Left ventricle myocardium inferior (tissue), 1 donor: ENCODE data around the gene SLC9A3. TPM values are rescaled to one million over a fixed set of nuclear protein-coding genes. Genes with fewer than 3 reads are reported as not detected.
"Not testable (repeated sequence)": the region's sequence is repeated elsewhere in the genome, so short reads cannot be mapped to it uniquely, and the experiment has no call there.

ENCODE experiments used
- DNase-seq: peaks from one replicate; pipeline ENCODE4 v3.0.0-alpha.2; 2020
- H3K27ac ChIP-seq: fragments of 200-600 bp; replicated peaks from 2 replicates; pipeline ENCODE4 v1.8.0; 2021
- H3K27me3 ChIP-seq: fragments of 200-600 bp; 2 replicates; pipeline ENCODE4 v1.8.0; 2021; ENCODE audit warnings: low read depth
- H3K36me3 ChIP-seq: fragments of 200-600 bp; 2 replicates; pipeline ENCODE4 v1.8.0; 2021
- H3K4me1 ChIP-seq: fragments of 200-600 bp; 2 replicates; pipeline ENCODE4 v1.8.0; 2021
- H3K4me3 ChIP-seq: fragments of 200-600 bp; 2 replicates; pipeline ENCODE4 v1.8.0; 2021; ENCODE audit warnings: mild to moderate bottlenecking, moderate library complexity
- H3K9me3 ChIP-seq: fragments of 200-600 bp; replicated peaks from 2 replicates; pipeline ENCODE4 v1.8.0; 2021
- intact Hi-C: fragments of 100-400 bp; cut with micrococcal nuclease; formaldehyde crosslinking; loops from one replicate; pipeline ENCODE4 v1.11.0; 2022
- total RNA-seq: library from RNA; stranded (reverse); fragmentation: NEBNext Ultra II Directional; extraction: Animal tissue kit (Norgen Biotek cat#: 25700); gene quantifications from one replicate; pipeline ENCODE4 v1.2.1, GENCODE V29; 2021
- TF ChIP-seq, protein P1 (sequence below): fragments of 200-600 bp; IDR thresholded peaks from 2 replicates; pipeline ENCODE4 v1.8.0; 2021; ENCODE audit warnings: antibody characterized with exemption, mild to moderate bottlenecking, borderline replicate concordance
- donor health status: DM: no; HTN: yes; CAD: no; lungs with severe emphysema.

Gene SLC9A3
- total RNA-seq, 1 donor from 2014 or later = 0.91 TPM

DNA sequence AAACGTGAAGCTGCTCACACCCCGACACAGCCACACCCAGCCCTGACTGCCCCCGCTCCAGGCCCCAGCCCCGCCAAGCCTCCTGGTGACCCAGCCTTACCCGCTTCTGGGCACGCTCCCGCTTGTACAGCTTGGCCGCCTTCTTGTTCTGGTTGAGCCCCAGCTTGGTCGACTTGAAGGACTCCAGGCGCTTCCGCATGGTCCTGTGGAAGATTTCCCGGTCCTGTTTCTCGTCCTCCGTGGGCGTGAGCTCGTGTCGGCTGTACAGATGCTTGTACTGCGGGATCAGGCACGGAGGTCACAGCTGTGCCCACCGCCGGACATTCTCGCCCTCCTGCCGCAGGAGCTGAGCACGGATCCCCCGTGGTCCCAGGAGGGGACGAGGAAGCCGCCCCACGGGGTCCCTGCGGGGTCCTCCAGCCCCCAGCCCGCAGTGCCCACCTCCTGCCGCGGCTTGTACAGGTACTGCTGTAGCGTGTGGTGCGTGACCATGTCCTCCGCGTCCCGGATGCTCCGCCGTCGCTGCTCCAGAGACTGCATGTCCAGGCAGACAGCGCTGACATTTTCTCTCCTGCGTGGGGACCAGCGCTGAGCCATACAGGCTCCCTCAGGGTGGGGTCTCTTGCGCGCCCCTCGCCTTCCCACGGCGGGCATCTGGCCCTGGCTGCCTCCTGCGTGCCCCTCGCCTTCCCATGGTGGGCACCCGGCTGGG, 48.0 kb downstream of the SLC9A3 start:
- Histone ChIP-seq H3K27me3 (peaks cover 66% of the 10 kb centered on the region), H3K4me3 (no peak overlapping the region), H3K4me1 (peaks cover 35% of the 10 kb centered on the region), H3K36me3 (no peaks in the 10 kb centered on the region), H3K9me3 (no peaks in the 10 kb centered on the region), H3K27ac (no peak overlapping the region)
- DNase-seq = no peak
- intact Hi-C loops = no loop called here
- TF ChIP-seq, protein P1, sequence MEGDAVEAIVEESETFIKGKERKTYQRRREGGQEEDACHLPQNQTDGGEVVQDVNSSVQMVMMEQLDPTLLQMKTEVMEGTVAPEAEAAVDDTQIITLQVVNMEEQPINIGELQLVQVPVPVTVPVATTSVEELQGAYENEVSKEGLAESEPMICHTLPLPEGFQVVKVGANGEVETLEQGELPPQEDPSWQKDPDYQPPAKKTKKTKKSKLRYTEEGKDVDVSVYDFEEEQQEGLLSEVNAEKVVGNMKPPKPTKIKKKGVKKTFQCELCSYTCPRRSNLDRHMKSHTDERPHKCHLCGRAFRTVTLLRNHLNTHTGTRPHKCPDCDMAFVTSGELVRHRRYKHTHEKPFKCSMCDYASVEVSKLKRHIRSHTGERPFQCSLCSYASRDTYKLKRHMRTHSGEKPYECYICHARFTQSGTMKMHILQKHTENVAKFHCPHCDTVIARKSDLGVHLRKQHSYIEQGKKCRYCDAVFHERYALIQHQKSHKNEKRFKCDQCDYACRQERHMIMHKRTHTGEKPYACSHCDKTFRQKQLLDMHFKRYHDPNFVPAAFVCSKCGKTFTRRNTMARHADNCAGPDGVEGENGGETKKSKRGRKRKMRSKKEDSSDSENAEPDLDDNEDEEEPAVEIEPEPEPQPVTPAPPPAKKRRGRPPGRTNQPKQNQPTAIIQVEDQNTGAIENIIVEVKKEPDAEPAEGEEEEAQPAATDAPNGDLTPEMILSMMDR = no peak

DNA sequence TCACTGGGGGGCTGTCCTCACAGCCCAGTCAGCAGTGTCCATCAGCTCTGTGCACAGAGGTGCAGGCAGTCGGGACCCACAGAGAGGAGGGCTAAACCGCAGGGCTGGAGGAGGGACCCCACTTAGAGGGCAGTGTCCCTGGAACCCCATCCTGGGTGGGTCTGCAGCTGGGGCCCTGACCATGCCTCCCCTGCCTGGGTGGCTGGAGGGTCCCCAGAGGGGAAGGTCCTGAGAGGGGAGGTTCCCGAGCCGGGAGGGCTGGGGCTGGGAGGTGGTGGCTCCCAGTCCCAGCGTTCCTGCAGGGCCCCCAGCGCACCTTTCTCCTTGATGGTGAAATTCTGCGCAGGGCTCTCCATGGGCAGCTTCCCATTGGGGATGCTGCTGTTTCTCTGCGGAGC, 48.5 kb downstream of the SLC9A3 start:
- H3K4me1 ChIP-seq = peaks cover 41% of the 10 kb centered on the region
- H3K27ac ChIP-seq = no peak overlapping the region
- intact Hi-C loops = no loop called here
- H3K27me3 ChIP-seq = peaks cover 61% of the 10 kb centered on the region
- H3K4me3 ChIP-seq = no peak overlapping the region
- no peak for DNase-seq
- TF ChIP-seq, protein P1 = no peak
- H3K36me3 ChIP-seq = no peaks in the 10 kb centered on the region
- H3K9me3 ChIP-seq = no peaks in the 10 kb centered on the region

DNA sequence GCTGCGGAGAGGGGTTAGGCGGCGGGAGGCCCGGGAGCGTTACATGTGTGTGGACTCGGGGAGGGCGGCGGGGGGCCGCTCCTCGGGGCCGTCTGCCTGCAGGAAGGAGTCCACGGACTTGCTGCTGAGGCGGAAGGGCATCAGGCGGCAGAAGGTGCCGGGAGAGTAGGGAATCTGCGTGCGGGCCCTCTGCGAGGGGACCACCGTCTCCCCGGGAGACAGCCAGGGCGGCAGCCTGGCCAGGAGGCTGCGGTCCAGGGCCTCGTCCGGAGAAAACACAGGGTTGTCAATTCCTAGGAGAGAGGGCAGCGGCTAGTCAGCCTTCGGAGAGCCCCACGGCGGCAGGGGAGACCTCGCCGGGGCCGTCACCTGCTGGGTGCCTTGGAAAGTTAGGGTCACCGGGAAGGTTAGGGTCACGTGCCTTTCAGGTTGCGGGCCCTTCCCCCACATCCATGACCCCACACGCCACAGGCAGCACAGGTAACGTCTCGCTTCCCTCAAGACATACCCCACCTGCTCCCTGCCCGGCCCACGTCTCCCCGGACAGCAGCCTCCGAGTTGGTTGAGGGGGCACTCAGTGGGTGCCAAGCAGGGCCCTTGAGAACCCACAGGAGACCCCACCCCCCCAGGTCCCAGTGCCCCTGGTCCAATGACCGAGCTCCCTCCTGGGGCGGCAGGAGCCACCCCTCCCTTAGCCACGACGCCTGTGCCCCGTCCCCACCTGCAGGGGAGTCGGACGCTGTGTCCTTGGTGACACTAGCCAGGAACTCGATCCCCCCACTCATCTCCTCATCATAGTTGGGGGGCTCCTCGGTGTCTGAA, 49.2 kb downstream of the SLC9A3 start:
- intact Hi-C loops = no loop called here
- peaks cover 43% of the 10 kb centered on the region for H3K4me1 ChIP-seq
- peak; percentile 18 for DNase-seq
- peaks cover 4% of the 10 kb centered on the region for H3K36me3 ChIP-seq
- peak overlapping the region; percentile 99 for H3K4me3 ChIP-seq
- H3K9me3 ChIP-seq = no peaks in the 10 kb centered on the region
- TF ChIP-seq, protein P1 = no peak
- peaks cover 54% of the 10 kb centered on the region for H3K27me3 ChIP-seq
- H3K27ac ChIP-seq = no peak overlapping the region

DNA sequence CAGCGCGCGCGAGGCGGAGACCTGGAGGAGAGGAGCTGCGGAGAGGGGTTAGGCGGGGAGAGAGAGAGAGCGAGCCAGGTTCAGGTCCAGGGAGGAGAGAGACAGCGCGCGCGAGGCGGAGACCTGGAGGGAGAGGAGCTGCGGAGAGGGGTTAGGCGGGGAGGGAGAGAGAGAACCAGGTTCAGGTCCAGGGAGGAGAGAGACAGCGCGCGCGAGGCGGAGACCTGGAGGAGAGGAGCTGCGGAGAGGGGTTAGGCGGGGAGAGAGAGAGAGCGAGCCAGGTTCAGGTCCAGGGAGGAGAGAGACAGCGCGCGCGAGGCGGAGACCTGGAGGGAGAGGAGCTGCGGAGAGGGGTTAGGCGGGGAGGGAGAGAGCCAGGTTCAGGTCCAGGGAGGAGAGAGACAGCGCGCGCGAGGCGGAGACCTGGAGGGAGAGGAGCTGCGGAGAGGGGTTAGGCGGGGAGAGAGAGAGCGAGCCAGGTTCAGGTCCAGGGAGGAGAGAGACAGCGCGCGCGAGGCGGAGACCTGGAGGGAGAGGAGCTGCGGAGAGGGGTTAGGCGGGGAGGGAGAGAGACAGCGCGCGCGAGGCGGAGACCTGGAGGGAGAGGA, 49.9 kb downstream of the SLC9A3 start:
- H3K27ac ChIP-seq, H3K9me3 ChIP-seq, DNase-seq, H3K36me3 ChIP-seq, intact Hi-C loops: not testable (repeated sequence)
- Histone ChIP-seq H3K4me1 (peaks cover 43% of the 10 kb centered on the region), H3K27me3 (peaks cover 47% of the 10 kb centered on the region), H3K4me3 (peak overlapping the region; percentile 99)

DNA sequence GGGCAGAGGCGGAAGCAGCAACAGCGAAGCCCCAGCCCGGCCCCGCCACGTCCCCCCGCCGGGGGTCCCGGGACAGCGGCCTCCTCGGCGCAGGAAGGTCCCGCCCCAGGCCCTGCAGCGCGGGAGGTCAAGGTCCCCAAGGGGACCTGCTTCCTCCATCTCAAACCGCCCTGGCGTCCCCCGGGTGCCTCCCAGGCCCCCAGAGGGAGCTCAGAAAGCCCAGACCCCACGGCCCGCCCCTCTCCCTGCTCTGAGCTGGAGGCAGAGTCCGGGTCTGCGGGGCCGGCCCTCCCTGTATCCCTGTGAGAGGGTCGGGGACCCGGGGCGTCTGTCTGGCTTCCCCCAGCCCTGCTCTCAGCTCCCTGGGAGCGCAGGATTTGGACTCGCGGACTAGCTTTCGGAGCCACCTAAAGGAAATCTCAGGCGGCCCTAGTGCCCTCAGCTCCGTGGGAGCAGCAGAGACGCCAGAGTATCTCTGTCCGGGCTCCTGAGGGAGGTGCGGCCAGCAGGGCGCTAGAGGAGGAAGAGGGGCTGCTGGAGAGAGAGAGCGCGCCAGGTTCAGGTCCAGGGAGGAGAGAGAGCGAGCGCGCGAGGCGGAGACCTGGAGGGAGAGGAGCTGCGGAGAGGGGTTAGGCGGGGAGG, 50.6 kb downstream of the SLC9A3 start:
- intact Hi-C loops = no loop called here
- peak; percentile 41 for DNase-seq
- Histone ChIP-seq H3K27ac (peak overlapping the region; percentile 81), H3K9me3 (no peaks in the 10 kb centered on the region), H3K4me3 (peak overlapping the region; percentile 99), H3K4me1 (peaks cover 43% of the 10 kb centered on the region), H3K36me3 (peaks cover 11% of the 10 kb centered on the region), H3K27me3 (peaks cover 40% of the 10 kb centered on the region)
- TF ChIP-seq, protein P1 = no peak
